ENCODE results near the gene CAT. TPM values are rescaled to one million over a fixed set of nuclear protein-coding genes. Genes with fewer than 3 reads are reported as not detected.

Gene CAT
- total and polyA plus RNA-seq, 7 donors, result 27.9 to 110 (median 83.9) TPM

- intact Hi-C loops (cut with DNase I), result no loop called here
These were observed 12.9 kb upstream of the CAT start for GRCh38 chr11:34425867-34426266.

DNA sequence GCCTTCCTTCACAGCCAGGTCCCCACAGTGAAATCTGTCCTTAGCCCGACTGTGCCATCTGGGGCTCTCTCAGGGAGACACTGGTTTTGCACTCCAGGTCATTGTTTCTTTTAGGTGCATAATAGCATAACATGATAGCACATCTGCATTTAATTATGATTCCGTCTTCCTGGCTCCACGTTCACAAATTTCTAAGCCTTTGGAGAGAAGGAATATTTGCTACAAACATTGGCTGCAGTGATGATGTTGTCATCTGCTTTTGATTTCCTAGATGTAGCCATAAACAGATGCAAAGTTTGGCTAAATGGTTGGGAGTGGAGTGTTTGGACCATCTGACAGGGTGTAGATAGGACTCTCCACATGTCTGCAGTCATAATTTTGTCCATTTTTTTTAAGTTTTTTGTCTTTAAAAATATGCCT is 12.0 kb upstream of the CAT start:
- intact Hi-C loops (cut with DNase I), result no loop called here
- Histone ChIP-seq H3K4me1 (no peaks in the 10 kb centered on the region), H3K36me3 (ENCODE audit: insufficient read depth in 1 of 2, low read depth in 1 of 2) (no peaks in the 10 kb centered on the region), H3K4me3 (no peak overlapping the region), H3K9me3 (no peaks in the 10 kb centered on the region), H3K27ac (no peak overlapping the region), H3K27me3 (ENCODE audit: insufficient read depth in 3 of 3, low read length in 2 of 3) (peaks cover 0 to 2% (median 0%) of the 10 kb centered on the region in 3 donors)
- DNase-seq, result no peak
- 41 to 59% (median 48%) methylated on average over 3 of the region's 3 CpGs for WGBS, 3 donors
- peak in 3 of 4 donors; percentile 42 to 53 (median 43) for ATAC-seq
- TF ChIP-seq CTCF (IDR thresholded peaks at IDR 0.05), result no peak

More at GRCh38 chr11:34425867-34426266, 12.9 kb upstream of the CAT start:
- WGBS, 3 donors, result 48 to 93% (median 91%) methylated on average over 1 of the region's 1 CpG
- Histone ChIP-seq H3K27me3 (ENCODE audit: insufficient read depth in 3 of 3, low read length in 2 of 3) (peaks cover 0 to 2% (median 0%) of the 10 kb centered on the region in 3 donors), H3K9me3 (no peaks in the 10 kb centered on the region), H3K27ac (no peak overlapping the region), H3K4me1 (no peaks in the 10 kb centered on the region), H3K36me3 (ENCODE audit: insufficient read depth in 1 of 2, low read depth in 1 of 2) (no peaks in the 10 kb centered on the region), H3K4me3 (no peak overlapping the region)
- DNase-seq (no peak), ATAC-seq (no peak)
- TF ChIP-seq CTCF (IDR thresholded peaks at IDR 0.05), result no peak

DNA sequence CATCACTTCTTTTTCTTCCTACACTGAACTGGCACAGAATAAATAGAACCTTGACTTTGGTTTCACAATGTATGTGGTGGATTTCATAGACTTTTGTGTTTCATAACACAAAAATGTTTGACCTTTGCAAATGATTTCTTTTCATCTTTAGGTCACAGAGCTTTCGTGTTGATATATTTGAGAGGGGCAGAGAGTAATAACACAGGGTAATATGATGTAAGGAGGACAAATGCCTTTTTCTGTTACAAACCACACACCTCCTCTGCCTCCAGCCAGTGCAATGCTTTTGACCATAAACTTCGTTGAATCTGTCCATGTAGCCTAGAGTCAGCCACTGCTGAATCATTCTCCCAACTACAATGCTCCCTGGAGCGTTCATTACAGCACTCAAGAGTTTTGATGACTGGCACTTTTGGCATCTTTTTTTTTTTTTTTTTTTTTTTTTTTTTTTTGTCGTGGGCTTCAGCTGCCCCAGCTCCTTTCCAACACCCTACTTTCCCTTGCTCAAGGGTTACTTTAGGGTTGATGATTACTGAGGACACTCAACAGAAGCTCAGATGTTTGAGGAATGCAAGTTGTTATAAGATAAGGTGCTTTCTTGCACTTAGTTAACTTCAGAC is 11.4 kb upstream of the CAT start:
- no peak overlapping the region for H3K4me3 ChIP-seq
- no peaks in the 10 kb centered on the region for H3K36me3 ChIP-seq (ENCODE audit: insufficient read depth in 1 of 2, low read depth in 1 of 2)
- no peak for DNase-seq
- no peaks in the 10 kb centered on the region for H3K4me1 ChIP-seq
- peaks cover 0 to 2% (median 0%) of the 10 kb centered on the region in 3 donors for H3K27me3 ChIP-seq (ENCODE audit: insufficient read depth in 3 of 3, low read length in 2 of 3)
- ATAC-seq, result peak in 2 of 4 donors; percentile 49 to 62
- intact Hi-C loops (cut with DNase I), result no loop called here
- no peaks in the 10 kb centered on the region for H3K9me3 ChIP-seq
- H3K27ac ChIP-seq, result no peak overlapping the region
- no peak for TF ChIP-seq CTCF (IDR thresholded peaks at IDR 0.05)
- WGBS, 3 donors, result 46 to 58% (median 55%) methylated on average over 4 of the region's 4 CpGs

DNA sequence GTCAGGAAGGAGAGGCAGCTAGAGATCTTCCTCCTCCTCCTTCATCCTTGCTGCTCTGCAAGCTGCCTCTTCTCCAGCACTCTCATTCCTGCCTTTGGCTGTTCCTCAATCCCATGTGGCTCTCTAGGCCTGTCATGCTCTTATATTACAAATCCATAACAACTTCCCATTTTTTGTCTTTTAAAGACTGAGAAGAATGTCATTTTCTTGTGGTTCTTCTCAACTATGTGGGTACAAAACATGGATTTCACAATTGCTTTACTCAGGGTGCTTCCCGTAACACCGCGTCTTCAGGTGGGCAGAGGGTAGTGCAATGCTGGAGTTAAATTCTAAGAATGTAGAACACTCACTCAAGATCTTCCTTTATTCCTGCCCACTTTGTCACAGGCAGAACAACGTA is 6.8 kb upstream of the CAT start:
- no peak overlapping the region for H3K4me3 ChIP-seq
- H3K9me3 ChIP-seq, result no peaks in the 10 kb centered on the region
- H3K4me1 ChIP-seq, result no peaks in the 10 kb centered on the region
- H3K27me3 ChIP-seq (ENCODE audit: insufficient read depth in 3 of 3, low read length in 2 of 3), result no peaks in the 10 kb centered on the region
- ATAC-seq (no peak), DNase-seq (no peak)
- 90 to 93% (median 93%) methylated on average over 4 of the region's 4 CpGs for WGBS, 3 donors
- no peaks in the 10 kb centered on the region for H3K36me3 ChIP-seq (ENCODE audit: insufficient read depth in 1 of 2, low read depth in 1 of 2)
- intact Hi-C loops (cut with DNase I), result no loop called here
- H3K27ac ChIP-seq, result no peak overlapping the region
- TF ChIP-seq CTCF (IDR thresholded peaks at IDR 0.05), result no peak

DNA sequence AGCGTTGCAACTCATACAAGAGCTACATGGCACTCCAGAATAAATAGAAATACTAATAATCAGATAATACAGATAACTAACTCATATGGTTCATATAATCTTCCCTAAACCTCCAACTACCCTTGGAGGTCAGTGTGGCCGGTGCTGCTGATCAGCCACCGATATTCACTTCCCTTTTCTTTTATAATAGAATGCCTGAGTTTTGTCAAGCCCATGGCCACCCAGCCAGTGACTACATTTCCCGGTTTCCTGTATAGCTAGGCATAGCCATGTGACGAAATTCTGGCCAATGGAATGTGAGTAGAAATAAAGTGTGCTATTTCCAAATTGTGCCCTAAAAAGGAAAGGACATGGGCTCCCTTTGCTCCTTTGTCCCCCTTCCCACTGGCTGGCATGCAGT is 5.9 kb upstream of the CAT start:
- H3K27ac ChIP-seq, result no peak overlapping the region
- H3K4me1 ChIP-seq, result peaks cover 4% of the 10 kb centered on the region
- no peaks in the 10 kb centered on the region for H3K36me3 ChIP-seq (ENCODE audit: insufficient read depth in 1 of 2, low read depth in 1 of 2)
- H3K9me3 ChIP-seq, result no peaks in the 10 kb centered on the region
- ATAC-seq (no peak), DNase-seq (no peak)
- no peaks in the 10 kb centered on the region for H3K27me3 ChIP-seq (ENCODE audit: insufficient read depth in 3 of 3, low read length in 2 of 3)
- intact Hi-C loops (cut with DNase I), result no loop called here
- WGBS, 3 donors, result 76 to 88% (median 85%) methylated on average over 5 of the region's 5 CpGs
- H3K4me3 ChIP-seq, result no peak overlapping the region
- no peak for TF ChIP-seq CTCF (IDR thresholded peaks at IDR 0.05)

Data from psoas muscle (tissue), 8 donors.